ENCODE results near the gene PARM1.

PARM1 gene

GRCh38 chr4:74934888-74935287 lies 2.0 kb downstream of the PARM1 start:
- no peak overlapping the region for H3K4me3 ChIP-seq (ENCODE audit: low read depth, low read length)

GRCh38 chr4:74941123-74941522 lies 8.2 kb downstream of the PARM1 start:
- TF ChIP-seq CTCF (IDR thresholded peaks at IDR 0.05; ENCODE audit: low read depth, low read length), result no peak
- H3K4me3 ChIP-seq (ENCODE audit: low read depth, low read length), result no peak overlapping the region

More at GRCh38 chr4:74934888-74935287, 2.0 kb downstream of the PARM1 start:
- no peak for TF ChIP-seq CTCF (IDR thresholded peaks at IDR 0.05; ENCODE audit: low read depth, low read length)

- no peak overlapping the region for H3K4me3 ChIP-seq (ENCODE audit: low read depth, low read length)
- TF ChIP-seq CTCF (IDR thresholded peaks at IDR 0.05; ENCODE audit: low read depth, low read length), result no peak
These were observed 9.5 kb downstream of the PARM1 start for GRCh38 chr4:74942251-74942917.

- TF ChIP-seq CTCF (IDR thresholded peaks at IDR 0.05; ENCODE audit: low read depth, low read length), result no peak
- H3K4me3 ChIP-seq (ENCODE audit: low read depth, low read length), result no peak overlapping the region
These were observed 10.0 kb downstream of the PARM1 start for GRCh38 chr4:74942918-74943253.

- no peak for TF ChIP-seq CTCF (IDR thresholded peaks at IDR 0.05; ENCODE audit: low read depth, low read length)
- no peak overlapping the region for H3K4me3 ChIP-seq (ENCODE audit: low read depth, low read length)
These were observed 11.5 kb downstream of the PARM1 start for GRCh38 chr4:74944354-74944793.

GRCh38 chr4:74946196-74946595 lies 13.3 kb downstream of the PARM1 start:
- TF ChIP-seq CTCF (IDR thresholded peaks at IDR 0.05; ENCODE audit: low read depth, low read length), result no peak
- H3K4me3 ChIP-seq (ENCODE audit: low read depth, low read length), result no peak overlapping the region

- TF ChIP-seq CTCF (IDR thresholded peaks at IDR 0.05; ENCODE audit: low read depth, low read length), result no peak
- H3K4me3 ChIP-seq (ENCODE audit: low read depth, low read length), result no peak overlapping the region
These were observed 14.9 kb downstream of the PARM1 start for GRCh38 chr4:74947798-74948197.

All from WI38 (cell line).